Neutrophil (primary cell): Measurements from ENCODE around the gene SLC25A48.

Source experiments
- H3K27ac ChIP-seq: fragments of 200-600 bp; sonication (generic); 2 replicates; pipeline ENCODE4 v1.5.1; 2016; ENCODE audit warnings: mild to moderate bottlenecking, moderate library complexity
- H3K27me3 ChIP-seq: fragments of 200-600 bp; sonication (generic); 2 replicates; pipeline ENCODE4 v1.6.0; 2016; ENCODE audit warnings: mild to moderate bottlenecking
- H3K36me3 ChIP-seq: fragments of 200-600 bp; sonication (generic); 2 replicates; pipeline ENCODE4 v1.5.1; 2017
- H3K4me1 ChIP-seq, 2 experiments: fragments of 200-600 bp in 1 of 2; sonication (generic) in 1 of 2; 1 replicate in 1 of 2; 2 replicates in 1 of 2; pipeline versions ENCODE4 v1.5.1 to v1.6.1; 2013 to 2016; ENCODE audit warnings: low read depth in 1 of 2, low read length in 1 of 2, mild to moderate bottlenecking in 1 of 2, moderate library complexity in 1 of 2; ENCODE audit not compliant: control insufficient read depth in 1 of 2, insufficient read depth in 1 of 2
- H3K4me3 ChIP-seq, 2 experiments: fragments of 200-600 bp in 1 of 2; sonication (generic) in 1 of 2; 1 replicate in 1 of 2; 2 replicates in 1 of 2; pipeline ENCODE4 v1.5.1; 2013 to 2016; ENCODE audit warnings: low read depth in 1 of 2, low read length in 1 of 2, mild to moderate bottlenecking in 1 of 2, moderate library complexity in 1 of 2
- H3K9me3 ChIP-seq: fragments of 200-600 bp; sonication (generic); 2 replicates; pipeline ENCODE4 v1.5.1; 2016
- TF ChIP-seq, protein P1 (sequence below): fragments of 200-600 bp; sonication (generic); IDR thresholded peaks from 2 replicates; pipeline ENCODE4 v1.5.1; 2016; ENCODE audit warnings: antibody characterized with exemption

Gene SLC25A48

GRCh38 chr5:135930029-135930948, 95.8 kb downstream of the SLC25A48 start:
- Histone ChIP-seq H3K4me3 (no peak overlapping the region), H3K27me3 (peaks cover 100% of the 10 kb centered on the region), H3K4me1 (no peaks in the 10 kb centered on the region), H3K27ac (no peak overlapping the region), H3K36me3 (no peaks in the 10 kb centered on the region), H3K9me3 (no peaks in the 10 kb centered on the region)
- TF ChIP-seq, protein P1, sequence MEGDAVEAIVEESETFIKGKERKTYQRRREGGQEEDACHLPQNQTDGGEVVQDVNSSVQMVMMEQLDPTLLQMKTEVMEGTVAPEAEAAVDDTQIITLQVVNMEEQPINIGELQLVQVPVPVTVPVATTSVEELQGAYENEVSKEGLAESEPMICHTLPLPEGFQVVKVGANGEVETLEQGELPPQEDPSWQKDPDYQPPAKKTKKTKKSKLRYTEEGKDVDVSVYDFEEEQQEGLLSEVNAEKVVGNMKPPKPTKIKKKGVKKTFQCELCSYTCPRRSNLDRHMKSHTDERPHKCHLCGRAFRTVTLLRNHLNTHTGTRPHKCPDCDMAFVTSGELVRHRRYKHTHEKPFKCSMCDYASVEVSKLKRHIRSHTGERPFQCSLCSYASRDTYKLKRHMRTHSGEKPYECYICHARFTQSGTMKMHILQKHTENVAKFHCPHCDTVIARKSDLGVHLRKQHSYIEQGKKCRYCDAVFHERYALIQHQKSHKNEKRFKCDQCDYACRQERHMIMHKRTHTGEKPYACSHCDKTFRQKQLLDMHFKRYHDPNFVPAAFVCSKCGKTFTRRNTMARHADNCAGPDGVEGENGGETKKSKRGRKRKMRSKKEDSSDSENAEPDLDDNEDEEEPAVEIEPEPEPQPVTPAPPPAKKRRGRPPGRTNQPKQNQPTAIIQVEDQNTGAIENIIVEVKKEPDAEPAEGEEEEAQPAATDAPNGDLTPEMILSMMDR = no peak

GRCh38 chr5:135930949-135931295, 96.5 kb downstream of the SLC25A48 start:
- peaks cover 100% of the 10 kb centered on the region for H3K27me3 ChIP-seq
- no peak overlapping the region for H3K4me3 ChIP-seq
- H3K9me3 ChIP-seq = no peaks in the 10 kb centered on the region

DNA sequence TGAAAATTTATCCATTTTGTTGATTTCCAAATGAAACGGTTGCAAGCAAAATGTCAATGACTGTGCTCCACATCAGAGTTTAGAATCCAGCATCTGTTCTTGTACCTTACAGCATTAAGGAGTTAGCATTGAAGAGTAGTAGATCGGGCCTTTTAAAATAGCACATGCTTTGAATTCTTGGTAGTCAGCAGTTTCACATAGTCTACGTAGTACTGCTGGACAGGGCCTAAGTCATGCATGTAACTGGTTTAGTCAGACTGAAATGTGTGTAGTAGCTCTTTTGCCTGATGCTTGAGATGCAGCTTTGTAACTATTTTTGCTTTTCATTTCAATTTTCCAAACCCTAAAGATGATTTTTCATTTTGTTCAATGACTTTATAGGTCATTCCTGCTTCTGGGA, 100.5 kb downstream of the SLC25A48 start:
- Histone ChIP-seq H3K9me3 (no peaks in the 10 kb centered on the region), H3K4me1 (no peaks in the 10 kb centered on the region), H3K4me3 (no peak overlapping the region), H3K27me3 (peaks cover 100% of the 10 kb centered on the region), H3K27ac (no peak overlapping the region), H3K36me3 (no peaks in the 10 kb centered on the region)
- TF ChIP-seq, protein P1 = no peak

More at GRCh38 chr5:135930949-135931295, 96.5 kb downstream of the SLC25A48 start:
- Histone ChIP-seq H3K36me3 (no peaks in the 10 kb centered on the region), H3K4me1 (no peaks in the 10 kb centered on the region), H3K27ac (no peak overlapping the region)
- TF ChIP-seq, protein P1 = no peak

- Histone ChIP-seq H3K9me3 (no peaks in the 10 kb centered on the region), H3K4me1 (no peaks in the 10 kb centered on the region), H3K27ac (no peak overlapping the region), H3K4me3 (no peak overlapping the region), H3K36me3 (no peaks in the 10 kb centered on the region), H3K27me3 (peaks cover 96% of the 10 kb centered on the region)
- TF ChIP-seq, protein P1 = no peak
These were observed 102.9 kb downstream of the SLC25A48 start for GRCh38 chr5:135937245-135937911.
